ENCODE data around the gene DGKH.

The DGKH gene, protein sequence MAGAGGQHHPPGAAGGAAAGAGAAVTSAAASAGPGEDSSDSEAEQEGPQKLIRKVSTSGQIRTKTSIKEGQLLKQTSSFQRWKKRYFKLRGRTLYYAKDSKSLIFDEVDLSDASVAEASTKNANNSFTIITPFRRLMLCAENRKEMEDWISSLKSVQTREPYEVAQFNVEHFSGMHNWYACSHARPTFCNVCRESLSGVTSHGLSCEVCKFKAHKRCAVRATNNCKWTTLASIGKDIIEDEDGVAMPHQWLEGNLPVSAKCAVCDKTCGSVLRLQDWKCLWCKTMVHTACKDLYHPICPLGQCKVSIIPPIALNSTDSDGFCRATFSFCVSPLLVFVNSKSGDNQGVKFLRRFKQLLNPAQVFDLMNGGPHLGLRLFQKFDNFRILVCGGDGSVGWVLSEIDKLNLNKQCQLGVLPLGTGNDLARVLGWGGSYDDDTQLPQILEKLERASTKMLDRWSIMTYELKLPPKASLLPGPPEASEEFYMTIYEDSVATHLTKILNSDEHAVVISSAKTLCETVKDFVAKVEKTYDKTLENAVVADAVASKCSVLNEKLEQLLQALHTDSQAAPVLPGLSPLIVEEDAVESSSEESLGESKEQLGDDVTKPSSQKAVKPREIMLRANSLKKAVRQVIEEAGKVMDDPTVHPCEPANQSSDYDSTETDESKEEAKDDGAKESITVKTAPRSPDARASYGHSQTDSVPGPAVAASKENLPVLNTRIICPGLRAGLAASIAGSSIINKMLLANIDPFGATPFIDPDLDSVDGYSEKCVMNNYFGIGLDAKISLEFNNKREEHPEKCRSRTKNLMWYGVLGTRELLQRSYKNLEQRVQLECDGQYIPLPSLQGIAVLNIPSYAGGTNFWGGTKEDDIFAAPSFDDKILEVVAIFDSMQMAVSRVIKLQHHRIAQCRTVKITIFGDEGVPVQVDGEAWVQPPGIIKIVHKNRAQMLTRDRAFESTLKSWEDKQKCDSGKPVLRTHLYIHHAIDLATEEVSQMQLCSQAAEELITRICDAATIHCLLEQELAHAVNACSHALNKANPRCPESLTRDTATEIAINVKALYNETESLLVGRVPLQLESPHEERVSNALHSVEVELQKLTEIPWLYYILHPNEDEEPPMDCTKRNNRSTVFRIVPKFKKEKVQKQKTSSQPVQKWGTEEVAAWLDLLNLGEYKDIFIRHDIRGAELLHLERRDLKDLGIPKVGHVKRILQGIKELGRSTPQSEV

DNA sequence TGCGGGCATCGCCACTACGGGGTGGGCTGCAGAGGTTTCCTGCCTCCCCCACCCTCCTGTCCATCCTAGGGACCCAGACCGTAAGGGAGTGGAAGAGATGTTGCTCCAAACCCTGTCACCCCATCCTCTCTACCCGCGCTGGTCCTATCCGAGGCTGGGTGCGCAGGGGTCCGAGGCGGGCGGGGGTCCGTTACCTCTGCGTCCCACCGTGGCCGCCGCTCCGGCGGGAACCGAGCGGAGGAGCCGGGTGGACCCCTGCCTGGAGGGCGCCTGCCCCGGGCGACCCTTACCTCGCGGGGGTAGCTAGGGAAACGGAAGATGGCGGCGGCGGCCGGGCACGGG lies at the start of gene DGKH:
TSS of gene DGKH (plus strand) at position 307 of the 342 bp plus-strand sequence. CDS start 126 bp downstream, outside the sequence.
- in situ Hi-C loops (cut with HindIII; ENCODE audit: low pct_ligation_motif_present, low pct_unique_long_range_greater_than_20kb, low sequenced_read_pairs), result no loop called here
- no peak for DNase-seq

DNA sequence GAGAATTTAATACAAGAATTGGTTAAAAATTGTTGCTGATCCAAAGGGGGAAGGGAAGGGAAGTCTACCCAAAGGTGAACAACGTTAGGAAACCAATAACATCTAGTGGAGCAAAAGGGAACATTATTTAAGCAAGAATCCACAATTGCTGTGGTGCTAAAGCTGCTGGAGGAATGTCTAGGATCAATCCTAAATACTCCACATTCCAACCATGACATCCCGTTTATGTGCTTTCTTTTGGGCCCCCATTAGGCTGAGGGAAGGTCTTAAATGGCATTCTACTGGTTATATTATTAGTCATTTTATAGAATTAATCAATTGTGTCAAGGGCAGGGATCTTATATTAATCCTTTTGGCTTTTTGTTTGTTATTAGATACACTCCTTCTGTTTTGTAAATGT lies 47.6 kb upstream of the DGKH start:
- in situ Hi-C loops (cut with HindIII; ENCODE audit: low pct_ligation_motif_present, low pct_unique_long_range_greater_than_20kb, low sequenced_read_pairs), result no loop called here
- no peak for DNase-seq

DNA sequence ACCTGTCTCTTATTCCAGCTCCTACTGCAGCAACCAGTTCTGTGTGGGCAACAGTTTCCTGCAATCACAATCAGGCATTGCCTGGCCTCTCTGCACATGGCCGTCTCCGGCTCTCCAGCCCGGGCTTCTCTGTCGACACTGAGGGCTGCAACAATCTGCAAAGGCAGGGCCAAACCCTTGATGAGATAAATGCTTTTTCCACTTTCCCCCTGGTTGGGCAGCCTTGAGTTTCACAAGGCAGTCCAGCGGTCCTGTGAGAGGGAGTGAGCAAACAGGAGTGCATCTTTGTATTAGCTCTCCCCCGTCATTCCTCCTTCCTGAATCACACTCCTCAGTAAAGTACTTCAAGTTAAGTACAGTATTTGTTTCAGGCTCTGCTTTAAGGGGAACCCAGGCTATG lies 46.9 kb upstream of the DGKH start:
- DNase-seq, result no peak
- in situ Hi-C loops (cut with HindIII; ENCODE audit: low pct_ligation_motif_present, low pct_unique_long_range_greater_than_20kb, low sequenced_read_pairs), result no loop called here

DNA sequence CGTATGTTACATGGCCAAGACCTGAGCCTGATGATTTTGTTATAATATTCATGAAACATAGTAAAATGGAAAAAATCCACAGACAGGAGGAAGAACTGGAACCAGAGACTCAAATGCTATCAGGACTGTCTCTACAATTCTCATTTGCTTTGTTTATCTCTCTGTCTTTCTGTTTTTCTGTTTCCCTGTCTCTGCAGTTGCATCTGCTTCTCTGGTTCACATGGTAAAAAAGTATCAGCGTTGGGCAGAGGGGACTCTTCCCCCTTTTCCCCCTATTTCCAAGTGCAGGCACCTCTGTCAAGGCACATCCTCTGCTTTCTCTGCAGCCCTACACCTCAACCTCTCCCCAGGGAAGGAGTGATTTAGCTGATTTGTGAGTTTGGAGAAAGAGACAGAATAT lies 46.4 kb upstream of the DGKH start:
- in situ Hi-C loops (cut with HindIII; ENCODE audit: low pct_ligation_motif_present, low pct_unique_long_range_greater_than_20kb, low sequenced_read_pairs), result no loop called here
- DNase-seq, result no peak

DNA sequence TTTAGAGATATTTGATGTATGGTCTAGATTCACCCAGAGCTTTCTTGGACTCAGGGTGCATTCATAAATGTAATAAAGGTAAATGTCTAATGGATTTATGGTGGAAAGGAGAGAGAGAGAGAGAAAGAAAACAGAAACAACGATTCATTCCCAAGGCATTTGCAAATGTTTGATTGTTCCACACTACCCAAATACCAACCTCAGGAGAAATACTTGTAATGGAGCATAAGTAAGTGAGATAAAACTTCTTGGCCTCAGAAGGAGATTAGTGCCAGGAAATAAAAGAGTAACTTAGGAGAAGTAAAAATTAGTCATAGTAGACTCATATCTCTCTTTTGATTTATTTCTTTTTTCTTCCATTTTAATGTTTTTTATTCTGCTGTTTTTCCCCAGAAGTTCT lies 40.6 kb upstream of the DGKH start:
- DNase-seq, result no peak
- in situ Hi-C loops (cut with HindIII; ENCODE audit: low pct_ligation_motif_present, low pct_unique_long_range_greater_than_20kb, low sequenced_read_pairs), result no loop called here

DNA sequence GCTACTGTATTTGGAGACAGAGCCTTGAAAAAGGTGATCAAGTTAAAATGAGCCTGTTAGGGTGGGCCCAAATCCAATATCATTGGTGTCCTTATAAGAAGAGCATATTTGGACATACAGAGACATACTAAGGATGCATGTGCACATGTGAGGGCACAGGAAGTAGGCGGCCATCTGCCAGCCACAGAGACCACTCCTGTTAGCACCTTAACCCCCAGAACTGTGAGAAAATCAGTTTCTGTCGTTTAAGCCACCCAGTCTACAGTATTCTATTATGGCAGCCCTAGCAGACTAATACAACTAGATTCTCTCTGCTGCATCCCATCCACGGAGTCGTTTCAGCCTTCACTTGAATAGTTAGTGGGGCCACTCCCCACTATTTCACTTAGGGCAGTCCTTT lies 39.4 kb upstream of the DGKH start:
- in situ Hi-C loops (cut with HindIII; ENCODE audit: low pct_ligation_motif_present, low pct_unique_long_range_greater_than_20kb, low sequenced_read_pairs), result no loop called here
- no peak for DNase-seq

DNA sequence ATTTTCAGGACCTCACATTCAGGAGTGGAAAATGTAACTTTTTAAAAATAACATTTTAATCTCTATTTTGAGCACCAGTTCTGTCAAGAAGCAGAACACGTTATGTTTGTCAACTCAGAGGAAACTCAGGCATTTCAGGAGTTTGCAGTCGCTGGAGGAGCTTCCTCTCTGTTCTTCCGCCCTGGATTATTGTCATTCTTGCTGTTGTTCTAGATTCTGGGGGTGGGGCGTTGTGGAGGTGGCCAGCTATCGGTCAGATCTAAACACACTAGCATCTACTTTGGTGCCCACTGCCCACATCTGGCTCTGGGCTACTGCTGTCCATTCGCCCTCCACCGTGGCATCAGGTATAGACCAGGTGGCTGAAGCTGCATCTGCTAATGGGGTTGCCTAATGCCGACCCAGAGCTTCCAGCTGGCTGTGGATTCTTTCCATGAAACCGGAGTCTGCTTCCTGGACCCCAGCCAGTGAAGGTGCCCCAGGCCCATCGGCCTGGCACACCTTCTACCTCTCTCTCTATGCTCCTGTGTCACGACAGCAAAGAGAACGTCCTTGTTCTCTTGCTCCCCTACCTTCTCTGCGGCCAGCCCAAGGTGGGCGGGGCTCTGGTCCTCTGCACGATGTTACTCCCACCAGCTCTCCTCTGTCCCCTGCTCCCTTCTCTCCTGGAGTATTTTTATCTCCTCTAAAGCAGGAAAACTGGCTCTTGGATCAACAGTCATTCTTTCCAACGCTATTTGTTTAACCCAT lies 36.7 kb upstream of the DGKH start:
- DNase-seq, result no peak
- in situ Hi-C loops (cut with HindIII; ENCODE audit: low pct_ligation_motif_present, low pct_unique_long_range_greater_than_20kb, low sequenced_read_pairs), result no loop called here

DNA sequence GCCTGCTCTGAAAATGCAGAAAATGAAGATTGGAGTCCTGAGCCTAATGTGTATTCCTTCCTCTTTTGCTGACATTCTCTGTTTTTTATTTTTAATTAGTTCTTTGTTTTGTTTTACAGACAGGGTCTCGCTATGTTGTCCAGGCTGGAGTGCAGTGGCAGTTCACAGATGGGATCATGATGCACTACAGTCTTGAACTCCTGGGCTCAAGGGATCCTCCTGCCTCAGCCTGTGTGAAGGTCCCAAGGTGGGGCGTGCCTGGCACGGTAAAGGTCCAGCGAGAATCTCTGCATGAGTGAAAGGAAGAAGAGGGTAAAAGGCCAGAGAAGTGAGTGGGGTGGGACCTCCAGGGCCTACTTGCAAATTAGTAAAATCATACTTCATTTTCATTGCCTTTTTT lies 34.3 kb upstream of the DGKH start:
- in situ Hi-C loops (cut with HindIII; ENCODE audit: low pct_ligation_motif_present, low pct_unique_long_range_greater_than_20kb, low sequenced_read_pairs), result no loop called here
- DNase-seq, result no peak

DNA sequence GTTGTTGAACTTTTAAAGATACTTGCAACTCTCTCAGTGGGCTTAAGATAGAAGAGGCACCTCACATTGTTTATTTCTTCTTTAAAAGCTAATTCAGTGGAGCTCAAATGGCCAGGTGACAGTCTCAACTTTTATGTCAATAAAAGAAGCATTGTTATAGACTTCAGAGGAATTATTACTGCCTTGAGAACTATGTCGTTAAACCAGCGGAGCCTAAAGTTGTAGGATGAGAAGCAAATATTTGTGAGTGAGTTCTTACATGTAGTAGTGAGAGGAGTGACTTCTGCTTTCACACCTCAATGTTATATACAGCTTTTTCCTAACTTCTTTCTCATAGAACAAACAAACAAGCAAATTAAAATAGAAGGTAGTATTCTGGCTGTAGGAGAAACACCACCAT lies 31.2 kb upstream of the DGKH start:
- in situ Hi-C loops (cut with HindIII; ENCODE audit: low pct_ligation_motif_present, low pct_unique_long_range_greater_than_20kb, low sequenced_read_pairs), result no loop called here

DNA sequence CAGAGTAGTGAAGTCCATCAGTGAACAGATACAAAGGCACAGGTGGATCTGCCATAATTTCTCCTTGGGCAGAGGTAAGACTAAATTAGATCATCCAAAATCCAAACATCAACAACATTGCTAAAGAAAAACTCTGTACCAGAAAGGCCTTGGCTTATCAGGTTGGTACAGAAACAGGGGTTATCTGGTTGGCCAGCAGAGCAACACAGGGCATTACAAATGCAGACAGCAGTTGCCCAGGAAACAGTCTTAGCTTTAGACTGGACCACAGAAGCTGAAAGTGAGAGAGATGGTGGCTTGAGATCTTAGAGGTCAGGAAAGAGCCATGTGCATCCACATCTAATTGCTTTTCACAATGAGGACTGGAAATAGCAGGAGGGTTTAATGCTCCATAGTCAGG lies 26.6 kb upstream of the DGKH start:
- DNase-seq, result no peak
- in situ Hi-C loops (cut with HindIII; ENCODE audit: low pct_ligation_motif_present, low pct_unique_long_range_greater_than_20kb, low sequenced_read_pairs), result no loop called here

More for the DNA sequence above, 31.2 kb upstream of the DGKH start:
- no peak for DNase-seq

DNA sequence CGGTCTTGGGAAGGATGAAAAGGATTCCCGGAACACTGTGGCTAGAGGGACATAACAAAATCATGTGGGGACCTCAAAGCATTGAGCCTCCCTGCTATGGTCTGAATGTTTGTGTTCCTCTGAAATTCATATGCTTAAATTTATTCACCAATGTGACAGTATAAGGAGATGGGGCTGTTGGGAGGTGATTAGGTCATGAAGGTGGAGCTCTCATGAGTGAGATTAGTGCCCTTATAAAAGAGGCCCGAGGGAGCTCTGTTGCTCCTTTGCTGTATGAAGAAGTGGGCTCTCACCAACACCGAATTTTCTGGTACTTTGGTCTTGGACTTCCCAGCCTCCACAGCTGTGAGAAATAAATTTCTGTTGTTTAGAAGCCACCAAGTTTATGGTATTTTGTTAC lies 26.1 kb upstream of the DGKH start:
- in situ Hi-C loops (cut with HindIII; ENCODE audit: low pct_ligation_motif_present, low pct_unique_long_range_greater_than_20kb, low sequenced_read_pairs), result no loop called here
- no peak for DNase-seq

DNA sequence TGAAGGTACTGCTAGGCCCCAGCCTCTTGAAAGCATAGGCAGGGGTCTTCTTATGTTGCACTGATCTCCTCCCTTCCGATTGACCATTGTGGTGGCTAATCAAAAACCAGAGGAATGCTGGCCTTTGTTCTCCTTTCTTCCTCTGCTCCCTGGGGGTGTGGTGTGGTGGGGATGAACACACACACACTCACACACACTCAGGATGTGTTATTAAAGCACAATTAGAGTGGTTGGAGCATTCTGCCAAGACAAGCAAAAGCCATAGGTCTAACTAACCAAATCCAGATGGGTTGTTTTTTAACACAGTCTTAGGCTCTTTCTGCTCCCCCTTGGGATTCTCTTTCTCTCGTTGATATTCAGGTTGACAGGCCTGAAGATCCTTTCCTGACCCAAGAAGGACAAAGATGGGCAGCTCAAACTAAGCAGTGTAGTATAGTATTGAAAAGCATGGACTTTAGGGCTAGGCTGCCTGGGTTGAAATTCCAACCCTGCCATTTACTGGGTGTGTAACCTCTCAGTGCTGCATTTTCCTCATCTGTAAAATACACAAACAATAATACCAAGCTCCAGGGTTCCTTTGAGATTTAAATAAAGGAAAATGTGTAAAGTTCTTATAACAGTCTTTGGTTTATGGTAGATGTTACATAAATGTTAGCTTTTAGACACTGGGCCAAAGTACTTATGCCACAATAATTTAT lies 25.5 kb upstream of the DGKH start:
- in situ Hi-C loops (cut with HindIII; ENCODE audit: low pct_ligation_motif_present, low pct_unique_long_range_greater_than_20kb, low sequenced_read_pairs), result no loop called here
- DNase-seq, result no peak

DNA sequence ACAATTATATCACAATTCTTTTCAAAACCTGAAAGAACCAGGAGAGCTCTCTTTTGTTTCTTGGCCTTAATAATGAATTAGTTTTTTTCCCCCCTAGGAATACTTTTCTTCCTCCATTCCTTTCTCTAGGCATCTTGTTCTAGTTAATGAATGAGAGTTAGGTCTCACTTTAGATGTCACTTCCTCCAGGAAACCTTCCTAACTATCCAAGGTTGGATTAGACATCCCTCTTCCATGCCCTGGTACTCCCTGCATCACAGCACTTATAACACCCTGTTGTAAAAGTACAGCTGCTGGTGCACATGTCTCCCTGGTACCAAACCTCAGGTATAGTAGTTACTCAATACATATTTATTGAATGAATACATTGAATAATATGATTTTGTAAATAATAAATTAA lies 21.2 kb upstream of the DGKH start:
- in situ Hi-C loops (cut with HindIII; ENCODE audit: low pct_ligation_motif_present, low pct_unique_long_range_greater_than_20kb, low sequenced_read_pairs), result no loop called here
- DNase-seq, result no peak

DNA sequence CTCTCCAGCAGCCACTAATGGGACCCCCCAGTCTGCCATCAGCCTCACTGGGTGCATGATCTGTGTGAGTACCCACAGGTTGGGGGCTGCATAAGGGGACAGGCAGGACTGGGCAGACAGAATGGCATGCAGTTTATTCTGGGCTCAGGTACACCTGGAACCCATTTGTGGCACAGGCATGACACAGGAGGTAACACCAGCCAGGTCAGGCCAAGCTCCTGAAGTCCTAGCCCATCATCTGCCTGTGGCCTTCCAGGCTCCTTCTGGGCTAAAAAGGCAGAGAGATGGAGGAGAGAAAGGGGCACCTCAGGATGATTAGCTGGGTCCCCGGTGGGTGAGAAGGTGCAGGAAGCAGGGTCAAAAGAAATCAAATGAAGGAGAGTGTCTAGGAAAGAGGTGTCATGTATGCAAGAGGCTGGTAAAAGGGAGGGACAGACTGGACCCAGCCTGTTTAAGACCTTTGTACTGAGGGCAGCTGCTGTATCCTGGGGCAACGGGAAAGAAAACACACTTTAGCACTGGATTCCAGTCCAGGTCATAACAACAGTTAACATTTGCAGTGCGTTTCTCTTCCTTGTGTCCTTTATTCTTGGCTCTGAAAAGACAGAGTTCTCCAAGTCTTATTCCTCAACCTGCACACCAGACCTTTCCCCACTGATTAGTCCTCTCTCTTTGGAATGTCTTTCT lies 20.2 kb upstream of the DGKH start:
- DNase-seq, result no peak
- in situ Hi-C loops (cut with HindIII; ENCODE audit: low pct_ligation_motif_present, low pct_unique_long_range_greater_than_20kb, low sequenced_read_pairs), result no loop called here

DNA sequence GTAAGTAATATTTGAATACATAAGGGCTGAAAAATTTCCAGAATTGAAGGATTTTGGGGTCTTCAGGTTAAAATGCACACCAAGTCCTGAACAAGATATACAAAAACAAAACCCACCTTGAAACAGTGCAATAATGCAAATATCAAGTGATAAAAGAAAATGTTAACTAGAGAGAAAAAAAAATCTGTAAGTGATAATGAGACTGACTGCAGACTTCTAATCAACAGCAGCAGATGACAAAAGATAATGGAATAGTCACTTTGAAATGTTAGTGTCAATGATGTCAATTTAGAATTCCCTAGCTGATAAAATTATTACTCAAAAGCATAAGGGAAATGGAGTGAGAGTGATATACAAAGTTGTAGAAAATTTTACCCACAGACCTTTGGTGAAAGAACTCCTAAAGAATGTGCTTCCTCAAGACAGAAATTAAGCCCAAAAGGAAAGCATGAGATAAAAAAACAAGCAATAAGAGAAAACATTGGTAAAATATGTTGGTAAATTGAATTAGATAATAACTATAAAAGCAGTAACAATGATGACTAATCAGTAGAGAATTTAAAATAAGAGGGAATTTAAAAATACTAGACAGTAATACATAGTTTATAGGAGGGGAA lies 12.4 kb upstream of the DGKH start:
- in situ Hi-C loops (cut with HindIII; ENCODE audit: low pct_ligation_motif_present, low pct_unique_long_range_greater_than_20kb, low sequenced_read_pairs), result no loop called here
- no peak for DNase-seq

DNA sequence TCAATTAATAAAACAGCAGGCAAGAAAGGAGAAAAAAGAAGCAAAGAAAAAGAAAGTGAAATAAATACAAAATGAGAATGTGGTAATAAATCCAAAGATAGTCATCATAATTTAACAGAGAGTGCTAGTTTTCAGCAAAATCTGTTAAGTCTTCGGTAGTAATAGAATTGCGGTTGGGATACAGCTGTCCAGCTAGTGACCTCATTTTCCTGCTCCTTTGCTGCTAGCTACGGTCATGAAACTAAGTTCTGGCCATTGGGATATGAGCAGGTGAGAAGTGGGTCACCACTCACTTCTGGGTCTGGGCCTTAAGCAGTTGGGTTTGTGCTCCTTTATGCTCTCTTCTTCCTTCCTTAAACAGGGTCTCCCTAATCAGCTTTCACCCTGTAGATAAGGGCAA lies 11.7 kb upstream of the DGKH start:
- no peak for DNase-seq
- in situ Hi-C loops (cut with HindIII; ENCODE audit: low pct_ligation_motif_present, low pct_unique_long_range_greater_than_20kb, low sequenced_read_pairs), result no loop called here
